LHCN-M2 (cell line): ENCODE data around the gene RPL13A. TPM values are rescaled to one million over a fixed set of nuclear protein-coding genes. Genes with fewer than 3 reads are reported as not detected.
A peak's percentile ranks its signal among the peaks of the same experiment; 100 is the strongest.
"Not testable (repeated sequence)": the region's sequence is repeated elsewhere in the genome, so short reads cannot be mapped to it uniquely, and the experiment has no call there.

Experiments
- DNase-seq: peaks from one replicate; pipeline ENCODE4 v3.0.0-alpha.2; 2012; ENCODE audit warnings: low read depth
- total RNA-seq: library from RNA; depleted of rRNA; stranded (reverse); fragments of >200 nt; gene quantifications from 2 replicates; pipeline ENCODE4 v1.2.3, GENCODE V29; 2014

Gene RPL13A
- total RNA-seq, 1 experiment from 2014 or later = 2,027 TPM

GRCh38 chr19:49455773-49456172 is 31.6 kb upstream of the RPL13A start:
- DNase-seq = no peak

- no peak for DNase-seq
Observed at GRCh38 chr19:49456326-49456725, 31.1 kb upstream of the RPL13A start.

- DNase-seq = no peak
Observed at GRCh38 chr19:49458567-49458903, 28.9 kb upstream of the RPL13A start.

- no peak for DNase-seq
Observed at GRCh38 chr19:49459388-49459787, 28.0 kb upstream of the RPL13A start.

GRCh38 chr19:49461130-49461529 is 26.3 kb upstream of the RPL13A start:
- DNase-seq = not testable (repeated sequence)

GRCh38 chr19:49461656-49462055 is 25.8 kb upstream of the RPL13A start:
- no peak for DNase-seq

GRCh38 chr19:49462492-49462891 is 24.9 kb upstream of the RPL13A start:
- no peak for DNase-seq

- DNase-seq = no peak
Observed at GRCh38 chr19:49463960-49464740, 23.3 kb upstream of the RPL13A start.

GRCh38 chr19:49465371-49465770 is 22.0 kb upstream of the RPL13A start:
- no peak for DNase-seq

- DNase-seq = no peak
Observed at GRCh38 chr19:49468199-49468598, 19.2 kb upstream of the RPL13A start.

- peak; percentile 52 for DNase-seq
Observed at GRCh38 chr19:49468746-49469447, 18.5 kb upstream of the RPL13A start.

GRCh38 chr19:49469828-49470614 is 17.4 kb upstream of the RPL13A start:
- DNase-seq = no peak

- no peak for DNase-seq
Observed at GRCh38 chr19:49470615-49470978, 16.8 kb upstream of the RPL13A start.

GRCh38 chr19:49472936-49473335 is 14.5 kb upstream of the RPL13A start:
- DNase-seq = no peak

GRCh38 chr19:49473501-49473867 is 13.9 kb upstream of the RPL13A start:
- DNase-seq = not testable (repeated sequence)

- DNase-seq = peak; percentile 71
Observed at GRCh38 chr19:49473868-49474541, 13.4 kb upstream of the RPL13A start, which contains the start of gene FLT3LG. FLT3LG (plus strand) TSS chr19:49474215; CDS start chr19:49474640, 425 bp downstream.

GRCh38 chr19:49474542-49474924 is 12.9 kb upstream of the RPL13A start:
- no peak for DNase-seq

- no peak for DNase-seq
Observed at GRCh38 chr19:49475191-49475917, 12.1 kb upstream of the RPL13A start.

- DNase-seq = no peak
Observed at GRCh38 chr19:49475995-49476880, 11.2 kb upstream of the RPL13A start.

GRCh38 chr19:49479975-49480628 is 7.3 kb upstream of the RPL13A start:
- no peak for DNase-seq
